Activated CD8-positive, alpha-beta T cell treated with anti-CD3 and anti-CD28 coated beads for 36 hours (primary cell): Measurements from ENCODE around the gene PLCB3. TPM values are rescaled to one million over a fixed set of nuclear protein-coding genes. Genes with fewer than 3 reads are reported as not detected.

Experiments used
- ATAC-seq: fragments of 200-7000 bp; cut with Tn5 transposase; one replicate; pipeline ENCODE4 v1.10.0; 2021; ENCODE audit warnings: mild to moderate bottlenecking, moderate library complexity
- CTCF ChIA-PET: fragments of 350-600 bp; sonication (Branson Sonifier 250); formaldehyde crosslinking; loops from one replicate; lab custom pipeline; 2021; ENCODE audit warnings: antibody characterized with exemption; lab: Charles Lee
- POLR2A ChIA-PET: fragments of 350-600 bp; sonication (Branson Sonifier 250); formaldehyde crosslinking; loops from one replicate; lab custom pipeline; 2021; ENCODE audit warnings: antibody characterized with exemption; lab: Charles Lee
- DNase-seq: peaks from one replicate; pipeline ENCODE4 v3.0.0-alpha.2; 2020
- H3K27ac Mint-ChIP-seq: one replicate; pipeline ENCODE4 v1.8.0; 2021; ENCODE audit warnings: mild to moderate bottlenecking, mixed read lengths
- H3K27me3 Mint-ChIP-seq: one replicate; pipeline ENCODE4 v1.8.0; 2021; ENCODE audit warnings: mixed read lengths
- H3K36me3 Mint-ChIP-seq: one replicate; pipeline ENCODE4 v1.8.0; 2021; ENCODE audit warnings: low read depth, mixed read lengths
- H3K4me1 Mint-ChIP-seq: one replicate; pipeline ENCODE4 v1.8.0; 2021; ENCODE audit warnings: low read depth, mixed read lengths
- H3K4me3 Mint-ChIP-seq: one replicate; pipeline ENCODE4 v1.8.0; 2021; ENCODE audit warnings: mild to moderate bottlenecking, moderate library complexity, mixed read lengths
- H3K9me3 Mint-ChIP-seq: one replicate; pipeline ENCODE4 v1.8.0; 2021; ENCODE audit warnings: mixed read lengths
- intact Hi-C: fragments of 100-400 bp; cut with micrococcal nuclease; formaldehyde crosslinking; loops from one replicate; pipeline ENCODE4 v1.10.0; 2022
- total RNA-seq, 2 experiments: library from RNA; stranded (reverse); gene quantifications; one replicate each; pipeline ENCODE4 v1.2.3, GENCODE V29; 2021
- TF ChIP-seq, protein P1 (sequence below): fragments of 200-600 bp; IDR thresholded peaks from one replicate; pipeline ENCODE4 v1.8.0; 2022; ENCODE audit warnings: antibody characterized with exemption, mild to moderate bottlenecking

Gene PLCB3
- total RNA-seq, 2 experiments from 2014 or later = 8.7 to 9.6 TPM

DNA sequence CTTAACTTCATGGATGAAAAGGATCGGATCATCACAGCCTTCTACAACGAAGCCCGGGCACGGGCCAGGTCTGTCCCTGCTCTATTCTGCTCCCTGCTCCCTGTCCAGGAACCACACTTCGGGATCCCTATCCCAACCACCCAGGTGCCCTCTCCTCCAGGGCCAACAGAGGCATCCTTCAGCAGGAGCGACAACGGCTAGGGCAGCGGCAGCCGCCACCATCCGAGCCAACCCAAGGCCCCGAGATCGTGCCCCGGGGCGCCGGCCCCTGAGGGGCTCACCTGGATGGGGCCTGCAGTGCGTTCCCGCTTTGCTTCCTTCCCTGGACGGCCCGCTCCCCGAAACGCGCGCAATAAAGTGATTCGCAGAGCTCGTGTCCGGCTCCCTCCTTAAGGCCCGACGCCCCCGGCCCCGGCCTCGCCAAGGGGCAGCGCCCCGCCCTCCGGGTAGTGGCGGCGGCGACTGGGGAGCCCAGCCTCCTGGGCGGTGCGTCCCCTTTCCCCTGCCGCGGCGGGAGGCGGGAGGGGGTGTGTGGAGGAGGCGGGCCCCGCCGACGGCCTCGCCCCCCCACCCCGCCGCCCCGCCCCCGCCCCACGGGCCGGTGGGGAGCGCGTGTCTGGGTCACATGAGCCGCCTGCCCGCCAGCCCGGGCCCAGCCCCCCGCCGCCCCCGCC lies 17.3 kb upstream of the PLCB3 start, which contains the start of gene VEGFB:
Gene VEGFB, plus strand, starts transcription at position 672 of the 674 bp plus-strand sequence. CDS start 250 bp downstream, outside the sequence.
- intact Hi-C loops = no loop called here
- POLR2A ChIA-PET = interaction anchor here (4.6 kb wide), 1 partner anchor 25 kb away, joined by 39 read pairs; the partner anchor contains the start of gene FERMT3
- no peaks in the 10 kb centered on the region for H3K9me3 Mint-ChIP-seq

DNA sequence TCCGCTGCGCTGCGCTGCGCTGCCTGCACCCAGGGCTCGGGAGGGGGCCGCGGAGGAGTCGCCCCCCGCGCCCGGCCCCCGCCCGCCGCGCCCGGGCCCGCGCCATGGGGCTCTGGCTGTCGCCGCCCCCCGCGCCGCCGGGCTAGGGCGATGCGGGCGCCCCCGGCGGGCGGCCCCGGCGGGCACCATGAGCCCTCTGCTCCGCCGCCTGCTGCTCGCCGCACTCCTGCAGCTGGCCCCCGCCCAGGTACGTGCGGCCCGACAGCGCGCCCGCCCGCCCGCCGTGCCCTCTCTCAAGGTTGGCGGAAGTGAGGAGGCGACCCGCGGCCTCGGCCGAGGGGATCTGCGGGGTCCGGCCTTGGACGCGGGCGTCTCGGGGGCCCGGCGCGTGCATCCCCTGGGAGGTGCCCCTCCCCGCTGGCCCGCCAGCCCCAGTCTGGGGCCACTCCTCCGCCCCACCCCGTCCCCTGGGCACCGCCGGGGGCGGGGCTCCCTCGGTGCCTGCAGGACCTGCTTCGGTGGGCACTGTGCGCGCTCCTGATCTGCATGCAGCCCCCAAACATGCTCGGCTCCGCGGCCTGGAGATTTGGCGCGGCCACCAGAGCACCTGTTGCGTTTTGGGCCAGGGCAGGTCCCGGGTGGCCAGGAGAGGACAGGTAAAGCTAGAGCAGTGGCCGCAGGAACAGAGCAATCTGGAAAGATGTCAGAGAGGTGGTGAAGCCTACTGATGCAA lies 16.5 kb upstream of the PLCB3 start:
- intact Hi-C loops = no loop called here
- H3K9me3 Mint-ChIP-seq = no peaks in the 10 kb centered on the region
- H3K4me3 Mint-ChIP-seq = peak overlapping the region; percentile 88
- ChIA-PET POLR2A (interaction anchor here (1.5 to 3.0 kb wide), 3 partner anchors 7 to 11 kb away, joined by 5 to 16 read pairs (median 6); partner anchors contain the start of gene PPP1R14B), CTCF (no interaction called here)
- TF ChIP-seq, protein P1, sequence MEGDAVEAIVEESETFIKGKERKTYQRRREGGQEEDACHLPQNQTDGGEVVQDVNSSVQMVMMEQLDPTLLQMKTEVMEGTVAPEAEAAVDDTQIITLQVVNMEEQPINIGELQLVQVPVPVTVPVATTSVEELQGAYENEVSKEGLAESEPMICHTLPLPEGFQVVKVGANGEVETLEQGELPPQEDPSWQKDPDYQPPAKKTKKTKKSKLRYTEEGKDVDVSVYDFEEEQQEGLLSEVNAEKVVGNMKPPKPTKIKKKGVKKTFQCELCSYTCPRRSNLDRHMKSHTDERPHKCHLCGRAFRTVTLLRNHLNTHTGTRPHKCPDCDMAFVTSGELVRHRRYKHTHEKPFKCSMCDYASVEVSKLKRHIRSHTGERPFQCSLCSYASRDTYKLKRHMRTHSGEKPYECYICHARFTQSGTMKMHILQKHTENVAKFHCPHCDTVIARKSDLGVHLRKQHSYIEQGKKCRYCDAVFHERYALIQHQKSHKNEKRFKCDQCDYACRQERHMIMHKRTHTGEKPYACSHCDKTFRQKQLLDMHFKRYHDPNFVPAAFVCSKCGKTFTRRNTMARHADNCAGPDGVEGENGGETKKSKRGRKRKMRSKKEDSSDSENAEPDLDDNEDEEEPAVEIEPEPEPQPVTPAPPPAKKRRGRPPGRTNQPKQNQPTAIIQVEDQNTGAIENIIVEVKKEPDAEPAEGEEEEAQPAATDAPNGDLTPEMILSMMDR = no peak
- peak overlapping the region; percentile 83 for H3K27ac Mint-ChIP-seq
- peaks cover 23% of the 10 kb centered on the region for H3K36me3 Mint-ChIP-seq
- peak; percentile 58 for ATAC-seq
- H3K27me3 Mint-ChIP-seq = no peaks in the 10 kb centered on the region
- DNase-seq = peak; percentile 70
- peaks cover 35% of the 10 kb centered on the region for H3K4me1 Mint-ChIP-seq

More for the DNA sequence above, 17.3 kb upstream of the PLCB3 start, which contains the start of gene VEGFB:
- TF ChIP-seq, protein P1 = no peak
- H3K36me3 Mint-ChIP-seq = peaks cover 20% of the 10 kb centered on the region
- CTCF ChIA-PET = interaction anchor here (0.6 to 0.9 kb wide), 2 partner anchors 12 to 34 kb away, joined by 3 read pairs; partner anchors contain the start of gene PPP1R14B
- H3K4me1 Mint-ChIP-seq = peaks cover 35% of the 10 kb centered on the region
- H3K4me3 Mint-ChIP-seq = peak within 1 kb of the TSS; percentile 88
- no peaks in the 10 kb centered on the region for H3K27me3 Mint-ChIP-seq
- DNase-seq = peak; percentile 65
- peak within 1 kb of the TSS; percentile 83 for H3K27ac Mint-ChIP-seq
- peak; percentile 51 for ATAC-seq

DNA sequence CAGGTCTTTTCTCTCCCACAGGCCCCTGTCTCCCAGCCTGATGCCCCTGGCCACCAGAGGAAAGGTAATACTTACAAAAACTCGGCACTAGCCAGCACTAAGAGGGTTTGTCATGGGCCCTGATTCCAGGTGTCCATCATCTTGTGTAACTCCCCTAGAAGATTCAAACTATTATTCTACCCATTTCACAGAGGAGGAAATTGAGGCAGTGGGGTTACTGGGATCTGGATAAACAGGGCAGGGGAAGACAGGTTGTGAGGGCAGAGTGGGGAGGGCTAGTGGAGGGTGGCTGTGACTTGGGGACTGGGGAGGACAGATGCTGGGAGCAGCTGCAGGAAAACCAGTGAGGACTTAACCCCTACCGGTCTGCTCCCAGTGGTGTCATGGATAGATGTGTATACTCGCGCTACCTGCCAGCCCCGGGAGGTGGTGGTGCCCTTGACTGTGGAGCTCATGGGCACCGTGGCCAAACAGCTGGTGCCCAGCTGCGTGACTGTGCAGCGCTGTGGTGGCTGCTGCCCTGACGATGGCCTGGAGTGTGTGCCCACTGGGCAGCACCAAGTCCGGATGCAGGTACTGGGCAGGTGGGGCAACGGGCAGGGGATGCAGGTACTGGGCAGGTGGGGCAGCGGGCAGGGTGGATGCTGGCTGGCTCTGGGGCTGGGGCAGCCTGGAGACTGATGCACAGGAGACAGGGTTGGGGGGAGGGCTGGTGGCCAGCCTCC lies 15.7 kb upstream of the PLCB3 start:
- no peaks in the 10 kb centered on the region for H3K9me3 Mint-ChIP-seq
- no peak for DNase-seq
- H3K36me3 Mint-ChIP-seq = peaks cover 28% of the 10 kb centered on the region
- no peak for ATAC-seq
- ChIA-PET POLR2A (interaction anchor here (0.7 to 3.0 kb wide), 5 partner anchors 8 to 54 kb away, joined by 3 to 16 read pairs (median 5); partner anchors contain the start of gene PPP1R14B), CTCF (no interaction called here)
- no peaks in the 10 kb centered on the region for H3K27me3 Mint-ChIP-seq
- peak overlapping the region; percentile 83 for H3K27ac Mint-ChIP-seq
- H3K4me1 Mint-ChIP-seq = peaks cover 37% of the 10 kb centered on the region
- H3K4me3 Mint-ChIP-seq = peak overlapping the region; percentile 88
- intact Hi-C loops = no loop called here
- TF ChIP-seq, protein P1 = no peak

DNA sequence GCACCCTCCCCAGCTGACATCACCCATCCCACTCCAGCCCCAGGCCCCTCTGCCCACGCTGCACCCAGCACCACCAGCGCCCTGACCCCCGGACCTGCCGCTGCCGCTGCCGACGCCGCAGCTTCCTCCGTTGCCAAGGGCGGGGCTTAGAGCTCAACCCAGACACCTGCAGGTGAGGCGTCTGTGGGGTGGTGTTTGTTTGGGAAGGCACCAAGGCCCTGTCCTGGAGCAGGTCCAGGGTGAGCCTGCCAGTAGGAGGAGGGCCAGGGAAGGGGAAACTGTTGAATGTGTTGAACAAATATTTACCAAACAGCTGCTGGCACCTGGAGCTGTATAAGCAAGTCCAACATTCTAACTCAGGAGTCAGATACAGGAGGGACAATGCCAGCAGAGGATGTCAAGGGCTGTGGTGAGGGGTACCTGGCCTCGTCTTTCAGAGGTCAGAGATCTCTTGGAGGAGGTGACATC lies 13.8 kb upstream of the PLCB3 start:
- CTCF ChIA-PET = interaction anchor here (0.6 to 2.2 kb wide), 3 partner anchors 11 to 67 kb away, joined by 3 to 10 read pairs (median 3); partner anchors contain the start of genes NUDT22, PLCB3 and TRPT1
- intact Hi-C loops = no loop called here
- Mint-ChIP-seq H3K27ac (peak overlapping the region; percentile 57), H3K4me3 (peak overlapping the region; percentile 15), H3K36me3 (peaks cover 31% of the 10 kb centered on the region), H3K9me3 (no peaks in the 10 kb centered on the region), H3K4me1 (peaks cover 33% of the 10 kb centered on the region), H3K27me3 (no peaks in the 10 kb centered on the region)
- no peak for DNase-seq
- no peak for ATAC-seq
- POLR2A ChIA-PET = interaction anchor here (1.1 to 3.0 kb wide), 4 partner anchors 8 to 14 kb away, joined by 3 to 16 read pairs (median 8); partner anchors contain the start of gene PPP1R14B
- TF ChIP-seq, protein P1 = no peak
